NB4 (cell line): Measurements from ENCODE around the gene TUBGCP5.
"Not testable (repeated sequence)": the region's sequence is repeated elsewhere in the genome, so short reads cannot be mapped to it uniquely, and the experiment has no call there.

Experiments
- DNase-seq: peaks from one replicate; pipeline ENCODE4 v3.0.0; 2010; ENCODE audit warnings: low read depth
- H3K4me3 ChIP-seq: one replicate; pipeline ENCODE4 v1.5.1; 2011; ENCODE audit warnings: mild to moderate bottlenecking, low read depth, low read length, moderate library complexity
- CTCF ChIP-seq: IDR thresholded peaks from one replicate; pipeline ENCODE4 v1.5.1; 2012; ENCODE audit warnings: low read depth, low read length
- MAX ChIP-seq: IDR thresholded peaks from 2 replicates; pipeline ENCODE4 v1.6.1; 2011; ENCODE audit warnings: low read depth, low read length
- MYC ChIP-seq: IDR thresholded peaks from 2 replicates; pipeline ENCODE4 v1.6.1; 2011; ENCODE audit warnings: low read depth, low read length
- POLR2A ChIP-seq: IDR thresholded peaks from 2 replicates; pipeline ENCODE4 v1.6.1; 2011; ENCODE audit warnings: mild to moderate bottlenecking; ENCODE audit not compliant: insufficient read length; ENCODE audit errors: extremely low read depth

The TUBGCP5 gene

GRCh38 chr15:23039143-23039916, at the start of gene TUBGCP5:
Gene TUBGCP5, minus strand, starts transcription at chr15:23039569. Its CDS starts 26 bp downstream, at chr15:23039543.
- peak within 1 kb of the TSS; percentile 94 for H3K4me3 ChIP-seq
- peak; percentile 98 for DNase-seq

GRCh38 chr15:23083115-23083514, 43.7 kb upstream of the TUBGCP5 start:
- TF ChIP-seq CTCF (no peak), MYC (no peak), POLR2A (no peak), MAX (no peak)
- no peak for DNase-seq

More at GRCh38 chr15:23039143-23039916, at the start of gene TUBGCP5:
- TF ChIP-seq POLR2A (peak; percentile 97), CTCF (peak; percentile 18), MYC (peak; percentile 84), MAX (peak; percentile 72)

GRCh38 chr15:23081996-23082737, 42.8 kb upstream of the TUBGCP5 start:
- H3K4me3 ChIP-seq, DNase-seq: not testable (repeated sequence)

More at GRCh38 chr15:23083115-23083514, 43.7 kb upstream of the TUBGCP5 start:
- no peak overlapping the region for H3K4me3 ChIP-seq

- no peak overlapping the region for H3K4me3 ChIP-seq
- peak; percentile 34 for DNase-seq
- no peak for TF ChIP-seq CTCF
- no peak for TF ChIP-seq MAX
- TF ChIP-seq MYC, result no peak
- no peak for TF ChIP-seq POLR2A
Observed at GRCh38 chr15:23081271-23081670, 41.9 kb upstream of the TUBGCP5 start.

GRCh38 chr15:23079766-23080165, 40.4 kb upstream of the TUBGCP5 start:
- DNase-seq, result no peak
- no peak for TF ChIP-seq POLR2A
- TF ChIP-seq CTCF, result no peak
- TF ChIP-seq MAX, result no peak
- no peak for TF ChIP-seq MYC
- H3K4me3 ChIP-seq, result no peak overlapping the region

GRCh38 chr15:23075927-23076326, 36.6 kb upstream of the TUBGCP5 start:
- no peak overlapping the region for H3K4me3 ChIP-seq
- TF ChIP-seq POLR2A, result no peak
- no peak for DNase-seq
